ENCODE data around the gene OR56A5. TPM values are rescaled to one million over a fixed set of nuclear protein-coding genes. Genes with fewer than 3 reads are reported as not detected.

Gene OR56A5
- total RNA-seq, 2 donors from 2014 or later: not detected

DNA sequence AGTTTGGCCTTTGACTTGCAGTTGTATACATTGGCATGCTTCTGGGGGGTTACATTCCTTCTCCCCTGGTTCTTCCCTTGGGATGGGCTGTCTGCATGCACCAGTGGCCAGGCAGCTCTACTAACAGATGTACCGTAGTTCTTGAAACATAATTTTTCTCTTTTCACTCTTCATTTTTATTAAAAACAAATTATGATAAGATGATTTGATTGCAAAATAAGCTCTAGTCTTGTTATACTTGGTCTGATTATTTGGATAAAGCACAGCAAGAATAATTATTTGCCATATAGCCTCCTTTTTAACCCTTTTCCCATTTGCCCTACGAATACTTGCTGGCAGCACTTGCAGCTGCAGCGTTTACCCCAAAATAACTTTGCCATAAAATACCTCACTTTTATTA lies 12.7 kb downstream of the OR56A5 start:
- Histone ChIP-seq H3K36me3 (no peaks in the 10 kb centered on the region), H3K4me3 (no peak overlapping the region), H3K27ac (no peak overlapping the region), H3K4me1 (ENCODE audit: control insufficient read depth in 1 of 2, low read depth in 2 of 2) (no peaks in the 10 kb centered on the region), H3K9me3 (no peaks in the 10 kb centered on the region), H3K27me3 (replicated peaks; ENCODE audit: insufficient read depth) (no peaks in the 10 kb centered on the region)
- TF ChIP-seq, protein P1, sequence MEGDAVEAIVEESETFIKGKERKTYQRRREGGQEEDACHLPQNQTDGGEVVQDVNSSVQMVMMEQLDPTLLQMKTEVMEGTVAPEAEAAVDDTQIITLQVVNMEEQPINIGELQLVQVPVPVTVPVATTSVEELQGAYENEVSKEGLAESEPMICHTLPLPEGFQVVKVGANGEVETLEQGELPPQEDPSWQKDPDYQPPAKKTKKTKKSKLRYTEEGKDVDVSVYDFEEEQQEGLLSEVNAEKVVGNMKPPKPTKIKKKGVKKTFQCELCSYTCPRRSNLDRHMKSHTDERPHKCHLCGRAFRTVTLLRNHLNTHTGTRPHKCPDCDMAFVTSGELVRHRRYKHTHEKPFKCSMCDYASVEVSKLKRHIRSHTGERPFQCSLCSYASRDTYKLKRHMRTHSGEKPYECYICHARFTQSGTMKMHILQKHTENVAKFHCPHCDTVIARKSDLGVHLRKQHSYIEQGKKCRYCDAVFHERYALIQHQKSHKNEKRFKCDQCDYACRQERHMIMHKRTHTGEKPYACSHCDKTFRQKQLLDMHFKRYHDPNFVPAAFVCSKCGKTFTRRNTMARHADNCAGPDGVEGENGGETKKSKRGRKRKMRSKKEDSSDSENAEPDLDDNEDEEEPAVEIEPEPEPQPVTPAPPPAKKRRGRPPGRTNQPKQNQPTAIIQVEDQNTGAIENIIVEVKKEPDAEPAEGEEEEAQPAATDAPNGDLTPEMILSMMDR (IDR thresholded peaks at IDR 0.05): no peak
- ATAC-seq (ENCODE audit: insufficient number of reproducible peaks, low FRiP score, low read depth) (no peak), DNase-seq (ENCODE audit: low spot score) (no peak)

DNA sequence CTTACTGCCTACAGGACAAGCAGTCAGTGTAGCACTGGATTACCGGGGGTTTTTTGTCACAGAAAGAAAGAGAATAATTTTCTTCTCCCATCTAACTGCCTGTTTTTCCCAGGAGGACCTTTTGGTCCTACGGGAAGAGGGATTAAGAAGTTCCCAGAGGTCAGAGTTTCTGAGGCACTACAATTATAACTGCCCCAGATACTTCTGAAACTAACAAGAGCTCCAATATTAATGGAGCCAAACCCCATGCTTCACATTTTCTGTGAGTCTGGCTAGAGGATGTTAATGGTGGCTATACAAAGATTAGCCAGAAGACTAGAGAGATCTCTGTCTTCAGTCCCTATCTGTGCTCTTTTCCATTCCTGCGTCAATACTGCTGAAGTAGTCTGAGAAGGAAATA lies 26.3 kb downstream of the OR56A5 start, which contains the start of gene OR56A3:
OR56A3 (plus strand) TSS at position 301 of the 400 bp plus-strand sequence. CDS start 5,096 bp downstream, outside the sequence.
- DNase-seq (ENCODE audit: low spot score) (no peak), ATAC-seq (ENCODE audit: insufficient number of reproducible peaks, low FRiP score, low read depth) (no peak)
- Histone ChIP-seq H3K27ac (no peak within 1 kb of the TSS), H3K36me3 (no peaks in the 10 kb centered on the region), H3K4me1 (ENCODE audit: control insufficient read depth in 1 of 2, low read depth in 2 of 2) (no peaks in the 10 kb centered on the region), H3K4me3 (no peak within 1 kb of the TSS), H3K9me3 (no peaks in the 10 kb centered on the region), H3K27me3 (replicated peaks; ENCODE audit: insufficient read depth) (no peaks in the 10 kb centered on the region)
- TF ChIP-seq, protein P1 (IDR thresholded peaks at IDR 0.05): no peak

DNA sequence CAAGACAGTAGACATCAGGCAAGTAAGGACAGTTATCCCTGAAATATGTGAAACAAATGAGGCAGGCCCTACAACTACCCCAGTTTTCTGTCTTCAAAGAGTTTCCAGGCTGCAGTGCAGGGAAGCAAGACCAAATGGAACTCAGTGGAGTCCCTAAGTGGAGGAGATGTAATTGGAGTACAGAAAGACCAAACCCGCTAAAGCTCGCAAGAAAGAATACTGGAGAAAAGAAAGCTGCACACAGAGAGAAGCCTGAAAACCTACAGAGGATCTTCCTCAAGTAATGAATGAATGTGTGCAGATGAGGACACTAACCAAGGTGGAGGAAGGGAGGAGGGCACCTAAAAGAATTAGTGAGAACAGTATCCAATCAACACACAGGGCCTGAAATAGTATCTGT lies 27.5 kb downstream of the OR56A5 start:
- DNase-seq (ENCODE audit: low spot score): no peak
- Histone ChIP-seq H3K36me3 (no peaks in the 10 kb centered on the region), H3K4me3 (no peak overlapping the region), H3K27ac (no peak overlapping the region), H3K4me1 (ENCODE audit: control insufficient read depth in 1 of 2, low read depth in 2 of 2) (no peaks in the 10 kb centered on the region), H3K27me3 (replicated peaks; ENCODE audit: insufficient read depth) (no peaks in the 10 kb centered on the region), H3K9me3 (no peaks in the 10 kb centered on the region)
- TF ChIP-seq, protein P1 (IDR thresholded peaks at IDR 0.05): no peak
- no peak for ATAC-seq (ENCODE audit: insufficient number of reproducible peaks, low FRiP score, low read depth)

DNA sequence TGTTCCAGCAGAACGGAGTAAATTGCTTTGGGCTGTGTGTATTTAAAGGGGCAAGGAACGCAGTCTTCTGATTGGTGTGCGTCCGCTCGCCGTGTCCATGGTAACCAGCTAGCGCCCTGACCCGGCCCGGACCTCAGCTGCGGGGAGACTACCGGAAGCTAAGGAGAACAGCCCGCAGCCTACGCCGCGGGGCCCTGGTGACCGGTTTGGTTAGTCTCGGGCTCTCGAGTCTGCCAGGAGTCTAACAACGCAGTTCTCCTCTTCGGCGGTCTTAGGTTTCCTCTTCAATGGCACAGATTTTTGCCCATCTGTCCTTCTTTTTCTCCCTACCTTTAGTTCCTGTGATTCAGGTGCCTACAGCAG lies 29.7 kb downstream of the OR56A5 start:
- no peak for DNase-seq (ENCODE audit: low spot score)
- no peaks in the 10 kb centered on the region for H3K4me1 ChIP-seq (ENCODE audit: control insufficient read depth in 1 of 2, low read depth in 2 of 2)
- H3K4me3 ChIP-seq: no peak overlapping the region
- no peaks in the 10 kb centered on the region for H3K36me3 ChIP-seq
- TF ChIP-seq, protein P1 (IDR thresholded peaks at IDR 0.05): no peak
- ATAC-seq (ENCODE audit: insufficient number of reproducible peaks, low FRiP score, low read depth): no peak
- no peak overlapping the region for H3K27ac ChIP-seq
- no peaks in the 10 kb centered on the region for H3K9me3 ChIP-seq
- H3K27me3 ChIP-seq (replicated peaks; ENCODE audit: insufficient read depth): no peaks in the 10 kb centered on the region

DNA sequence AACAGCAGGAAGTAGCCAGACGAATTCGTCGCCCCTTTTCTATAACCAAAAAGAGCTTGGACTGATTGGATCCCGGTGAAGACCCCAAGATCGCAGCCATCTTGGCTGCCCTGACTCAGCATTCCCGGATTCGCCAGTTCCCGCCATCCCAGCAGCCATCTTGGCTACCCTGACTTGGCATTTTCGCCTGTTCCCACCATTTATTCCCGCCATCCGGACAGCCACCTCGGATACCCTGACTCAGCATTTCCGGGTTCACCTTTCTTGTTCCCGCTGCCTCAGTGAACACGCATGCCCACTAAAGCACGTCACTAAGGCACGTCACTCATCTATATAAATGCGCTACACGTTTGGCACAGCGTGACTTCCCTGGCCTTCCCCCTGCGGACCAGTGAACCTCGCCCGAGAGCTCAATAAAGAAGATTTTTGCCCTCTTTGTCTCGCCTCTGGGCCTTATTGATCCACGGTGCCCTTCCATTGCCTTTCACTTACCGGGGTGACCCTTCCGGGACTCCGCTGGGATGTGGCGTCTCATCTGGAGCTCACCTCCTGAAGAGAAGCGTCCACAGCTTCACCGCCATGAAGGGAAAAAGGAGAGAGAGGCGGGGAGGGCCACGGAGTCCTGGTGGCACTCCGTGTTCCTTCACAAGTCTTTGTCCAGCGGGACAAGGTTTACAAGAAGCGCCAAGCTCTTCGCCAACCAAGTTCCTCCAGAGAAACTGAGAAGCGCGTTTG lies 30.3 kb downstream of the OR56A5 start:
- TF ChIP-seq, protein P1 (IDR thresholded peaks at IDR 0.05): no peak
- DNase-seq (ENCODE audit: low spot score): no peak
- no peak for ATAC-seq (ENCODE audit: insufficient number of reproducible peaks, low FRiP score, low read depth)

More for the DNA sequence above, 30.3 kb downstream of the OR56A5 start:
- no peaks in the 10 kb centered on the region for H3K36me3 ChIP-seq
- no peak overlapping the region for H3K27ac ChIP-seq
- H3K9me3 ChIP-seq: no peaks in the 10 kb centered on the region
- no peaks in the 10 kb centered on the region for H3K4me1 ChIP-seq (ENCODE audit: control insufficient read depth in 1 of 2, low read depth in 2 of 2)
- no peaks in the 10 kb centered on the region for H3K27me3 ChIP-seq (replicated peaks; ENCODE audit: insufficient read depth)
- no peak overlapping the region for H3K4me3 ChIP-seq

Data from thoracic aorta (tissue), 2 donors.